ENCODE data around the gene CFAP46.
"Not testable (repeated sequence)": the region's sequence is repeated elsewhere in the genome, so short reads cannot be mapped to it uniquely, and the experiment has no call there.

Gene CFAP46

DNA sequence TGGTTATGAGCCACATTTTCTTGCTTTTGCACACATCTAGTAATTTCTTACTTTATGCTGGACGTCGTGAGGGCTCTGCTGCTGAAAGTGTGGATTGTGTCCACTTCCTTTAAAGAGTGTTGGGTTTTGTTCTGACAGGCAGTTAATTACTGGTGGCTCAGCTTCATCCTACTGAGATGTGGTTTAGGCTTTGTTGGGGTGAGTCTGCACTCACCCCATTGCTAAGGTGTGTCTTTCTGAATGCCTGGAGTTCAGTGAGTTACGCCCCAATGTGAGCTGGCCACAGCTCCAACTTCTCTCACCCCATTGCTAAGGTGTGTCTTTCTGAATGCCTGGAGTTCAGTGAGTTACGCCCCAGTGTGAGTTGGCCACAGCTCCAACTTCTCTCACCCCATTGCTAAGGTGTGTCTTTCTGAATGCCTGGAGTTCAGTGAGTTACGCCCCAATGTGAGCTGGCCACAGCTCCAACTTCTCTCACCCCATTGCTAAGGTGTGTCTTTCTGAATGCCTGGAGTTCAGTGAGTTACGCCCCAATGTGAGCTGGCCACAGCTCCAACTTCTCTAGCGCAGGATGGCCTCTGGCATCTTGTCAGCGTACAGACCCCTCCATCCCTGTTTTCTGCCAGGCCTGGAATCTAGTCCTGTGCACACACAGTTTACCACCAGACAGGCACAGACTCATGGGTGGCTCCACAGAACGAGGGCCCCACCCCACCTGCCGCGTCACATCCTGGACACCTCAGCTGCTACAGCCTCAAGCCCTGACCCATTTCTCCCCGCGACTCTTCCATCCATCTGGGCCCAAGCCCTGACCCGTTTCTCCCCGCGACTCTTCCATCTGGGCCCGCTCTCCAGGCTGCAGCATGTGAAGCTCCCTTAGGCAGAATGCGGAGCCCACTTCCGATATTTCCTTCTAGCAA is 39.5 kb downstream of the CFAP46 start:
- not testable (repeated sequence) for DNase-seq

- DNase-seq = no peak
Observed at GRCh38 chr10:132901351-132901750, 41.0 kb downstream of the CFAP46 start.

GRCh38 chr10:132900211-132900756 is 42.1 kb downstream of the CFAP46 start:
- no peak for DNase-seq

GRCh38 chr10:132899751-132900065 is 42.7 kb downstream of the CFAP46 start:
- no peak for DNase-seq

DNA sequence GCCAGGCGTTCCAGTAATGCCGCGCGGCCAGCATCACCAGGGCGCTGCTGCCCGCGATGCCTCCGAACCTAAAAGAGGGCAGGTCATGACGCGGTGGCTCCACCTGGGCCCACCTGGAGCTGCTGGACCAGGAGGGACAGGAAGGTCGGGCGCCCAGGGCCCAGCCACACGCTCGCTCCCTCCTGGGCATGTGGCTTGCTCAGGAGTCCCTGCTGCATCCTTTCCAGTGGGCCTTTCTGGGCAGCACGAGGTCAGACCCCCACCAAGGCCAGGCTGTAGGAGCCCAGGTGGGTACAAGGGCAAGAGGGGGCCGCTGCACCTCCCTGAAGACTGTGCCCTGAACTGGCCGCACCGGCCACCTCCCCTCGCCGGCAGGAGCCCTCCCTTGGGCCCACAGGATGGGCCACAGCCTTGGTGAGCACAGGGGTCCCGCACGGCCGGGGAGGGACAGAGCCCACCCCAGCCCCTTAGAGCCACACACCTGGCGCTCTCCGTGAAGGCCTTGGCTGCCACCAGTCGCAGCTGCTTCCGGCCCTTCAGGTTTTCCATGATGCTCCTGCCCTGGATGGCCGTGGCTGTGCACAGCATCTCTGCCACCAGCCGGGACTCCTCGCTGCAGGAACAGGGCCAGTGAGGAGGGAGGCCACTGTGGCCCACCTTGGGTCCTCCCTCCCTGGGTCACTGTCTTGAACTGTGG is 43.2 kb downstream of the CFAP46 start:
- no peak for DNase-seq

DNA sequence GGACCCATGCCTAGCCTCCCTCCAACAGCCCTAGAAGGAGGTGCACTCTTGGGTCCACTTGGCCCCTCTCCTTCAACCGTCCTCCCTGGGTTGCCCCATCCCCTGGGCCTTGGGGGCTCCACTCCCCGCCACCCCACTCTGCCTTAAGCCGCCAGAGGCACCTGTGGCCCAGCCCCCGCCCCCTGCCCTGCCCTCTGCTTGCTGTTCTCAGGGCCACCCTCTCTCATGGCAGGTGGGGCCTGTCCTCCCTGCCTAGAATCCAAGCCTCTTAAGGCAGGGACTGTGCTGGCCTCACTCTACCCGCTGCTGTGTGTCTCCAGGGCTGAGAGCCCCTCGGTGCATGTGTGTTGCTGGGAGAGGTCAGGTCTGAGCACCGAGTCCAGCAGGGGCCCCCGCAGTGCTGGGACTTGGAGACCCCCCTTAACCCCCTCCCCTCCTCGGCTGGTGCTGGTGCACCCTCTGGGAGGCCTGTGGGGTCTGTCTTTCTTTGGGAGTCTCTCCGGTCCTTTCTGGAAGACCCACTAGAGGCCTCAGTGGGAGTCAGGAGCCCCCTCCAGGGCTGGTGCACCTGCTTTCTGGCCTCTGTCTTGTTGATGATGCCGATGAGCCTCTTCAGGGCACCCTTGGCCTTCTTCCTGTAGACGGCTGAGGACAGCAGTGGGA is 43.8 kb downstream of the CFAP46 start:
- no peak for DNase-seq

DNA sequence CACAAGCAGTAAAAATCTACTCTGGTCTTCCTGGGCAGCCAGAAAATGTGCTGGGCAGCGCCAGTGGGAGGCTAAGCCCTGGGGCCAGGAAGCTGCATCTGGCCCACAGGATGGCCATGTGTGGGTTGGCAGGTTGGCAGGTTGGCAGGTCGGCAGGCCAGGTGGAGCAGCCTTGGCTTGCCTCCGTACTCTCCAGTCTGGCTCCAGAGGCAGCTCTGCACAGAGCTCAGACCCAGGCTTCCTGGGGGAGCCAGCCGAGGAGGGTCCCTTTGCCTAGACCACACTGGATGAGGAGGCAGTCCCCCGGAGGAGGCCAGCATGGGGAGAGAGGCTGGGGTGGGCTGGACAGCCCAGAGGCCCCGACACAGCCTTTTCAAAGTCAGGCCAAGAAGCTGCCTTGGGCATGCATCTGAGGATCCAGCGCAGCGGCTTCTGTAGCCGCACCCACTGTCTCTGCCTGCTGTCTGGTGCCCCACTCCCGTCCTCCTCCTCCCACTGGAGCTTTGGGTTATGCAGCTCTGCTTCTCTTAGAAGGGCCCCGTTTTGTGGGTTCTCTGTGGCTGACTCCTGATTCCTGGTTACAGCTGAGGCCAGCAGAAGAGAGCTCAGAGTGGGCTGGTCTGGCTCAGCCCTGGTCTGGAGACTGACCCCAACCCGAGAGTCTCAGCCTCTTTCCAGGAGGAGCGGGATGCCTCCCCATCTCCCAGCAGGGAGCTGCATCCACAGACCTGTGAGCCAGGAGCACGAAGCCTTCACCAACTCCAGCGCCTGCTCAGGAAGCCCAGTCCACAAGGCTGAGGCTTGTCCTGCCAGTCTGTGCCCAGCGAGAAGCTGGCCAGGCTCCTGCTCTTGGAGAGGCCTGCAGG is 44.6 kb downstream of the CFAP46 start:
- DNase-seq = no peak

DNA sequence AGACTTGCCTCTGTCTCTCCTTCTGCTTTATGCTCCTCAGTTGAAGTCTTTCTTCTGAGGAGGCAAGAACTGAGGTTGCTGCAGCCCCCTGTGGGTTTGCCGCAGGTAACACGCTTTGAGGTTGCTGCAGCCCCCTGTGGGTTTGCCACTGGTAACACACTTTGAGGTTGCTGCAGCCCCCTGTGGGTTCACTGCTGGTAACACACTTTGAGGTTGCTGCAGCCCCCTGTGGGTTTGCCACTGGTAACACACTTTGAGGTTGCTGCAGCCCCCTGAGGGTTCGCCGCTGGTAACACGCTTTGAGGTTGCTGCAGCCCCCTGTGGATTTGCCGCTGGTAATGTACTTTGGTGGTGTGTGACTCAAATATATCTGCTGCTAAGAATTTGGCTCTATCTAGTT is 48.6 kb downstream of the CFAP46 start:
- DNase-seq = not testable (repeated sequence)

DNA sequence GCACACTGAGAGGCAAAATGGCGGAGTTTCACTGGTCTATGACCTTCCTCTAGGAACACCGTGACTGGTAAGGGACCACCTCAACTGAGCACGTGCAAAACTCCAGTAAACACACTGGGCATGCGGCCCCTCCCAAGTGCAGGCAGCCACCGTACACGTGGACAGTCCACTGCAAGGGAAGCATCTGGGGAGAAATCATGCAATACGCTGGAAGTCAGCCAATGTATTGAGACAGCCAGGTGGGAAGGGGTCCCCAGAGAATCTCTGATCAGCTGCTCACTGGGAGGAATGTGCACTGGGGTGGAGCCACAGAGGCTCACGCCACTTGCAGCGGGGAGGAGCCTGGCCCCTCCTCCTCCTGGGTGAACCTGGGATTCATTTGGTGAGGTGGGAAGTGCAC is 49.3 kb downstream of the CFAP46 start:
- DNase-seq = no peak

DNA sequence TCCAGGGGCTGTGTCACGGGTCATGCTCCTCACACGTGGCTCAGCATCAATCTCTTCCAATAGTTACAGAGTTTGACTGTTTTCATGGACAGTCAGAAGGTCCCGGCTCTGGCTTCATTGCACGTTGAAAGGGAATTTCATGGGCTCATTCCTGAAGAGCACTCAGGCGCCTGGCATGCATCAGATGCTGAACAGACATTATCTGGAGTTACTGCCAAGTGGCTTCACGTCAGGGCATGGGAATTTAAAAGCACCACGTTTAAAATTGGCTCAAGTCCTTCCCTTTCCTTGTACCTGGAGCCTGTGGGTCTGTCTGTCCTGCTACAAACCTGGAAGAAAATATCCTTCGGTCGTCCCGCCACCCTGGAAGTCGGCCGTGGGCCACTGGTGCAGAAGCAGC is 50.4 kb downstream of the CFAP46 start:
- no peak for DNase-seq

GRCh38 chr10:132891368-132891767 is 51.0 kb downstream of the CFAP46 start:
- DNase-seq = no peak

- DNase-seq = no peak
Observed at GRCh38 chr10:132890301-132890700, 52.1 kb downstream of the CFAP46 start.

- DNase-seq = no peak
Observed at GRCh38 chr10:132889556-132889955, 52.8 kb downstream of the CFAP46 start.

GRCh38 chr10:132888898-132889490 is 53.4 kb downstream of the CFAP46 start:
- DNase-seq = no peak

- DNase-seq = not testable (repeated sequence)
Observed at GRCh38 chr10:132888446-132888845, 53.9 kb downstream of the CFAP46 start.

DNA sequence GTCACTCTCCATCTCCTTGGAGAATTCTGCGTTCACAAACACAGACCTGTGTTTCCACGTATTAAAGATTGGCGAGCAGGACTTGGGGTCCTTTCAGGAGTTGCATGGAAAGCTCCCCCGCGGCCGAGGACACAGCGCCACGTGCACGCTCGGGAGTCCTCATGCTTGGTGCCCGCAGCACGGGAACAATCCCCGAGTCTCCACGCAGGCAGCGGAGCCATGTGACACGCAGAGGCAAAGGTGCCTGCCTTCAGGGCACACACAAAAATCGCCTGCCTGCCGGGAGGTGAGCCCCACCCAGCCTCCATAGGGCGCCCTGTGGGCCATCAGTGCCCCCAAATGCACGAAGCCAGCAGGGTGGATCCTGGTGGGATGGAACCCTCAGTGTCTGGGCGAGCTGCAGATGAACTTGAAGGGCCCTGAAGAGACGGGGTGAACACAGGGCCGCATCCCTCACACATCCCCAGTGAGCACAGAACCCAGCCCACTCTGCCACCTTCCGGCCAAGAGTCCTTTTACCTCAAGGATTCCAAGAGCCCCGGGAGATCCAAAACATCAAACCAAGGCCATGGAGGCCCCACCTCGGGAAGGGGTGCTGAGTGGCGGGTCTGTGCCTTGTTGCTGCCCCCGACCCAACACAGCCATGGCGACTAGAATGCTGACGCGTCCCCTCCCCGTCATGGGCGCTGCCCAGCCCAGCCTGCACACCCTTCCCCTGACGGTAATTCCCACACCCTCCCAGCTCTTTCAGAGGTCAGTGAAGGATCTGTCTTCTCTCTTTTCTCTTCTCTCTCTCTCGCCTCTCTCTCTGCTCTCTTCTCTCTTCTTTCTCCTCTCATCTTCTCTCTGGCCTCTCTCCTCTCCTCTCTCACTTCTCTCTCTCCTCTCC is 55.9 kb downstream of the CFAP46 start:
- no peak for DNase-seq

GRCh38 chr10:132885451-132886210 is 56.7 kb downstream of the CFAP46 start:
- no peak for DNase-seq

GRCh38 chr10:132884691-132885271 is 57.6 kb downstream of the CFAP46 start:
- DNase-seq = no peak

Measured in amygdala (tissue), 56 donors.